Camera-type eye (tissue), 1 donor: ENCODE data around the gene ATP11A. TPM values are rescaled to one million over a fixed set of nuclear protein-coding genes. Genes with fewer than 3 reads are reported as not detected.

Source experiments
- total RNA-seq: library from RNA; depleted of rRNA; stranded (reverse); fragments of >200 nt; gene quantifications from one replicate; pipeline ENCODE4 v1.2.3, GENCODE V29; 2014

The ATP11A gene
- 32.7 TPM for total RNA-seq

DNA sequence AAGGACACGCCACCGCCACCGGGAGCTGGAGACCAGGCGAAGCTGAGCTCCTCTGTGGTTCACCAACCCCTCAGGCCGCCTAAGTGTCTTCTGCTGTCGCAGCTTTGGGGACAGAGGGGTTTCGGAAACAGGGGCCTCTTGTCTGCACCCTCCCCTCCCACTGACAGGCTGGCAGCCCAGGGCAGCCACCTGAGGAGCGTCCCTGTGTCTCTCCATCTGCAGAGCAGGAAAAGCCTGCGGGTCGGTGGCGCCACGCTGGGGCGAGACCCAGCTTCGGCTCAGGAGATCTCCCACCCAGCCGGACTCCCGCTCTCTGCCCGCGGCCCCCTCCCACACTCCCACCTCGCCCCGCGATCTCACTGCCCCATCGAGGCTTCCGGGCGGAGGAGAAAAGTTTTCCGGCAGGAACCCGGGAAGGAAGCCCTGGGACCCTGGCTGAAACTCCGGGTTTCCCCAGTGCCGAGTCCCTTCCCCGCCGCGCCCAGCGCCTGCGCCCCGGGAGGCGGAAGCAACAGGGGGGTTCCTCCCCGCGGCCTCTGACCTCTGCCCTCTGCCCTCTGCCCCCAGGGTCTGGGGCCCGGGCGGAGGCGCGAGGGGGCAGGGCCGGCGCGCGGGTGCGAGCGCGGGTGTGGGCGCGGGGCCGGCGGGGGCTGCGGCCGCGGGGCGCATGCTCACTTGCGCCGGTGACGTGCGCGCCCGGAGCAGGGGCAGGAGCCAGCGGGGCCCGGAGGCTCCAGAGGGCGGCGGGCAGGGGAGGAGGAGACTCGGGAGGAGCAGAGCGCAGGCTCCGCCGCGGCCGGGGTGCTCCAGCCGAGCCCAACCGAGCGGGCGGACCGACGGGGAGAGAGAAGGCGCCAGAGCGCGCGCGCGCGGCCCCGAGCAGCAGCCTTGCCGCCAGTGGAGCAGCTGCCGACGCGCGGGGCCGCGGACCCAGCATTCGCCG is at the start of gene ATP11A:
Gene ATP11A, plus strand, starts transcription at position 736 of the 943 bp plus-strand sequence. CDS start 379 bp downstream, outside the sequence.

Other genes with a start within 250 kb of the ATP11A start
- 48.9 TPM for gene TUBGCP3, start 101.9 kb upstream of the ATP11A start, total RNA-seq